ENCODE measurements around the gene RNF144B. TPM values are rescaled to one million over a fixed set of nuclear protein-coding genes. Genes with fewer than 3 reads are reported as not detected.
"Not testable (repeated sequence)": the region's sequence is repeated elsewhere in the genome, so short reads cannot be mapped to it uniquely, and the experiment has no call there.

Gene RNF144B
- polyA plus RNA-seq, 3 donors: 25.6 to 31.0 (median 27.9) TPM

- Mint-ChIP-seq H3K27me3 (ENCODE audit: low read depth in 3 of 3) (peaks cover 0 to 2% (median 1%) of the 10 kb centered on the region in 3 donors), H3K27ac (peak overlapping the region in 6 of 7 donors; percentile 51 to 85 (median 68)), H3K4me1 (peaks cover 42% of the 10 kb centered on the region), H3K9me3 (peaks cover 0 to 9% (median 0%) of the 10 kb centered on the region in 7 donors), H3K36me3 (peaks cover 73 to 84% of the 10 kb centered on the region in 2 donors), H3K4me3 (no peak overlapping the region)
- 100% methylated on average over 1 of the region's 4 CpGs for WGBS (ENCODE audit: insufficient coverage)
- DNase-seq: peak in 2 of 3 donors; percentile 26 to 87
- Histone ChIP-seq H4K20me1 (ENCODE audit: insufficient read depth, low read length) (peaks cover 37% of the 10 kb centered on the region), H3K4me2 (replicated peaks; ENCODE audit: extremely low read depth, low read length, poor library complexity, severe bottlenecking) (no peak overlapping the region), H3K36me3 (replicated peaks in 1 of 2; ENCODE audit: control insufficient read depth in 1 of 2, insufficient read depth in 2 of 2, low read length in 2 of 2) (peaks cover 65 to 89% of the 10 kb centered on the region in 2 donors), H3K9ac (ENCODE audit: insufficient read depth, low read length, poor library complexity, severe bottlenecking) (no peak overlapping the region), H3K4me3 (replicated peaks in 1 of 3; ENCODE audit: low read depth in 2 of 3, low read length in 3 of 3) (no peak overlapping the region), H2AFZ (ENCODE audit: insufficient read depth, low read depth, low read length, poor library complexity, severe bottlenecking) (no peak overlapping the region), H3K79me2 (ENCODE audit: insufficient read depth, low read length) (peaks cover 91% of the 10 kb centered on the region), H3K9me3 (replicated peaks in 1 of 2; ENCODE audit: control insufficient read depth in 1 of 2, insufficient read depth in 1 of 2, low read length in 2 of 2) (no peaks in the 10 kb centered on the region), H3K4me1 (ENCODE audit: control insufficient read depth in 1 of 2, insufficient read depth in 2 of 2, low read length in 2 of 2) (peaks cover 29 to 46% of the 10 kb centered on the region in 2 donors), H3K27me3 (ENCODE audit: control insufficient read depth in 2 of 2, insufficient read depth in 2 of 2, low read length in 2 of 2) (no peaks in the 10 kb centered on the region), H3K27ac (ENCODE audit: low read depth in 1 of 2, low read length in 2 of 2) (peak overlapping the region in 1 of 2 donors; percentile 35)
- TF ChIP-seq, protein P1, sequence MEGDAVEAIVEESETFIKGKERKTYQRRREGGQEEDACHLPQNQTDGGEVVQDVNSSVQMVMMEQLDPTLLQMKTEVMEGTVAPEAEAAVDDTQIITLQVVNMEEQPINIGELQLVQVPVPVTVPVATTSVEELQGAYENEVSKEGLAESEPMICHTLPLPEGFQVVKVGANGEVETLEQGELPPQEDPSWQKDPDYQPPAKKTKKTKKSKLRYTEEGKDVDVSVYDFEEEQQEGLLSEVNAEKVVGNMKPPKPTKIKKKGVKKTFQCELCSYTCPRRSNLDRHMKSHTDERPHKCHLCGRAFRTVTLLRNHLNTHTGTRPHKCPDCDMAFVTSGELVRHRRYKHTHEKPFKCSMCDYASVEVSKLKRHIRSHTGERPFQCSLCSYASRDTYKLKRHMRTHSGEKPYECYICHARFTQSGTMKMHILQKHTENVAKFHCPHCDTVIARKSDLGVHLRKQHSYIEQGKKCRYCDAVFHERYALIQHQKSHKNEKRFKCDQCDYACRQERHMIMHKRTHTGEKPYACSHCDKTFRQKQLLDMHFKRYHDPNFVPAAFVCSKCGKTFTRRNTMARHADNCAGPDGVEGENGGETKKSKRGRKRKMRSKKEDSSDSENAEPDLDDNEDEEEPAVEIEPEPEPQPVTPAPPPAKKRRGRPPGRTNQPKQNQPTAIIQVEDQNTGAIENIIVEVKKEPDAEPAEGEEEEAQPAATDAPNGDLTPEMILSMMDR (IDR thresholded peaks at IDR 0.05): no peak
- intact Hi-C loops (cut with micrococcal nuclease): no loop called here
Measured at GRCh38 chr6:18405477-18406293, 18.5 kb downstream of the RNF144B start.

DNA sequence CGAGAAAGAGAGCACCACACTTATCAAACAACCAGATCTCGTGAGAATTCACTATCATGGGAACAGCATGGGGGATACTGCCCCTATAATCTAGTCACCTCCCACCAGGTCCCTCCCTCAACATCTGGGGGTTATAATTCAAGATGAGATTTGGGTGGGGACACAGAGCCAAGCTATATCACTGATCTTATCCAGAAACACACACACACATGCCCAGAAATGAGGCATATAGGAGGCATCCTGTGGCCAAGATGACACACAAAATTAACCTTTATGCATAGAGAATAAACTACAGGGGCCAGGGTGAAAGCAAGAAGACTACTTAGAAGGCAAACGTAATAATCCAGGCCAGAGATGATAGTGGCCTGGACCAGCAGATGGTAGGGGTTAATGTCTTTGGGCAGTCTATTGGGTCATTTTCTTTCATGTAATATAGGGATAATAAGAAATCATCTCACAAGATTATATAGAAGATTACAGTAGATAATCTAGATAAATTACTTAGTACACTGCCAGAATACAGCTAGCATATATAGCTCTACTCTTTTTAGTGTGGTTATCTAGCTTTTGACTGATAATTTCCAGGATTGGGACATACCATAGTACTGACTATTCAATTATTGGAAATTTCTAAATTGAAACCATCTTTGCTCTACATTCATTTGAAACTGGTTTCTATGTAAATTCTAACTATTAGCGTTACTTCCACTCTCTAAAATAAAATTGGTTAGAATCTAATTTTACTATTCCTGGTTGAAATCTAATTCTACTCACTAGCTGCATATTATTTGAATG is 20.0 kb downstream of the RNF144B start:
- Histone ChIP-seq H3K4me2 (replicated peaks; ENCODE audit: extremely low read depth, low read length, poor library complexity, severe bottlenecking) (no peak overlapping the region), H2AFZ (ENCODE audit: insufficient read depth, low read depth, low read length, poor library complexity, severe bottlenecking) (no peak overlapping the region), H3K27ac (ENCODE audit: low read depth in 1 of 2, low read length in 2 of 2) (peak overlapping the region in 1 of 2 donors; percentile 35), H3K9ac (ENCODE audit: insufficient read depth, low read length, poor library complexity, severe bottlenecking) (no peak overlapping the region), H3K4me3 (replicated peaks in 1 of 3; ENCODE audit: low read depth in 2 of 3, low read length in 3 of 3) (no peak overlapping the region), H4K20me1 (ENCODE audit: insufficient read depth, low read length) (peaks cover 37% of the 10 kb centered on the region), H3K9me3 (replicated peaks in 1 of 2; ENCODE audit: control insufficient read depth in 1 of 2, insufficient read depth in 1 of 2, low read length in 2 of 2) (no peaks in the 10 kb centered on the region), H3K79me2 (ENCODE audit: insufficient read depth, low read length) (peaks cover 89% of the 10 kb centered on the region), H3K4me1 (ENCODE audit: control insufficient read depth in 1 of 2, insufficient read depth in 2 of 2, low read length in 2 of 2) (peaks cover 23 to 46% of the 10 kb centered on the region in 2 donors), H3K36me3 (replicated peaks in 1 of 2; ENCODE audit: control insufficient read depth in 1 of 2, insufficient read depth in 2 of 2, low read length in 2 of 2) (peaks cover 59 to 85% of the 10 kb centered on the region in 2 donors), H3K27me3 (ENCODE audit: control insufficient read depth in 2 of 2, insufficient read depth in 2 of 2, low read length in 2 of 2) (no peaks in the 10 kb centered on the region)
- Mint-ChIP-seq H3K4me3 (no peak overlapping the region), H3K9me3 (peaks cover 0 to 9% (median 0%) of the 10 kb centered on the region in 7 donors), H3K36me3 (peaks cover 73 to 85% of the 10 kb centered on the region in 2 donors), H3K4me1 (peaks cover 45% of the 10 kb centered on the region), H3K27me3 (ENCODE audit: low read depth in 3 of 3) (peaks cover 0 to 2% (median 1%) of the 10 kb centered on the region in 3 donors), H3K27ac (peak overlapping the region in 6 of 7 donors; percentile 7 to 47 (median 18))
- TF ChIP-seq, protein P1 (IDR thresholded peaks at IDR 0.05): no peak
- DNase-seq: no peak
- WGBS (ENCODE audit: insufficient coverage): no CpG with 5 or more reads among the region's 4 CpGs
- intact Hi-C loops (cut with micrococcal nuclease): no loop called here

- H3K4me3 Mint-ChIP-seq; intact Hi-C loops (cut with micrococcal nuclease); DNase-seq; H3K4me3 ChIP-seq (replicated peaks in 1 of 3; ENCODE audit: low read depth in 2 of 3, low read length in 3 of 3); H2AFZ ChIP-seq (ENCODE audit: insufficient read depth, low read depth, low read length, poor library complexity, severe bottlenecking); H3K9me3 Mint-ChIP-seq; H3K4me2 ChIP-seq (replicated peaks; ENCODE audit: extremely low read depth, low read length, poor library complexity, severe bottlenecking); H3K9ac ChIP-seq (ENCODE audit: insufficient read depth, low read length, poor library complexity, severe bottlenecking); H3K9me3 ChIP-seq (replicated peaks in 1 of 2; ENCODE audit: control insufficient read depth in 1 of 2, insufficient read depth in 1 of 2, low read length in 2 of 2); H3K27me3 Mint-ChIP-seq (ENCODE audit: low read depth in 3 of 3); H3K27me3 ChIP-seq (ENCODE audit: control insufficient read depth in 2 of 2, insufficient read depth in 2 of 2, low read length in 2 of 2): not testable (repeated sequence)
- peaks cover 64 to 81% of the 10 kb centered on the region in 2 donors for H3K36me3 Mint-ChIP-seq
- Histone ChIP-seq H4K20me1 (ENCODE audit: insufficient read depth, low read length) (peaks cover 31% of the 10 kb centered on the region), H3K36me3 (replicated peaks in 1 of 2; ENCODE audit: control insufficient read depth in 1 of 2, insufficient read depth in 2 of 2, low read length in 2 of 2) (peaks cover 37 to 66% of the 10 kb centered on the region in 2 donors), H3K27ac (ENCODE audit: low read depth in 1 of 2, low read length in 2 of 2) (peak overlapping the region in 1 of 2 donors; percentile 73), H3K4me1 (ENCODE audit: control insufficient read depth in 1 of 2, insufficient read depth in 2 of 2, low read length in 2 of 2) (peaks cover 31 to 56% of the 10 kb centered on the region in 2 donors), H3K79me2 (ENCODE audit: insufficient read depth, low read length) (peaks cover 89% of the 10 kb centered on the region)
- peak overlapping the region in 1 of 7 donors; percentile 69 for H3K27ac Mint-ChIP-seq
- 88% methylated on average over 7 of the region's 11 CpGs for WGBS (ENCODE audit: insufficient coverage)
- H3K4me1 Mint-ChIP-seq: peaks cover 60% of the 10 kb centered on the region
Measured at GRCh38 chr6:18409602-18410001, 22.5 kb downstream of the RNF144B start.
